Activated T-cell treated with anti-CD3 and anti-CD28 coated beads, Interleukin-2, amount 50 U/mL, for 48 hours (primary cell): ENCODE measurements around the gene GDF7.

Experiments used
- DNase-seq, 2 experiments: peaks; one replicate each; pipeline ENCODE4 v3.0.0-alpha.2; 2020

The GDF7 gene

DNA sequence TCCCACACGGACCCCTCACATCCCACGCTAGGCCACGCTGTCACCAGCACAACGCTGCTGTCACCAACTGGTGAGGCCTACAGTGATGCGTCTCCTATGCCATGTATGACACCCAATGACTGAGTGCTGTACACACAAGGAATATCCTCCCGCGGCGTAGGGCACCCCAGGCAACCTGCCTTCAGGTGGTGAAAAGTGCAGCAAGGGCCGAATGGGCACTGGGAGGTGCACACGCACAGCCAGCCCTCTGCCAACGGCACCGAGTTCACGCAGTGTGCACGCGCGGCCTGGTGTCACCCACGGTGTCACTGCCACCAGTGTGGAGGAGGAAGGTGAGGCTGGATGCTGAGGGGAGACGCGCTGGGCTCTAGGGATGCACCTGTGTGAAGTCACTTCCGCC, 20.5 kb upstream of the GDF7 start:
- no peak for DNase-seq

DNA sequence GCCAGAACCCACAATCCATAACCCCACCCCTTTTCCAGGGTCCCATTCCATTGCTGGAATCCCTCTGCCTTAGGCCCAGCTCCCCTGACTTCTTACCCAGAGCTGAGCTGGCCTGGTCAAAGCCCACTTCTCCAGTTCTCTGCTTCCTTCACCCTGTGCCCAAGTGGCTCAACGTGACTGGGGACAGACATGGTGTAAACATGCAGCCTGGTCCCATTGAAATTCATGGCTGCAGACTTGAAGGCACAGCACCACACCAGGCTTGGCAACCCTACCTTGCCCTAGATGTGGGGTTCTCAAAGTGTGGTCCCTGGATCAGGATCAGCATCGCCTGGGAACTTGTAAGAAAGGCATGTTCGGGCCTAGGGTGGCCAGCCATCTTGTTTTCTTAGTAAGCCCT, 19.7 kb upstream of the GDF7 start:
- no peak for DNase-seq

DNA sequence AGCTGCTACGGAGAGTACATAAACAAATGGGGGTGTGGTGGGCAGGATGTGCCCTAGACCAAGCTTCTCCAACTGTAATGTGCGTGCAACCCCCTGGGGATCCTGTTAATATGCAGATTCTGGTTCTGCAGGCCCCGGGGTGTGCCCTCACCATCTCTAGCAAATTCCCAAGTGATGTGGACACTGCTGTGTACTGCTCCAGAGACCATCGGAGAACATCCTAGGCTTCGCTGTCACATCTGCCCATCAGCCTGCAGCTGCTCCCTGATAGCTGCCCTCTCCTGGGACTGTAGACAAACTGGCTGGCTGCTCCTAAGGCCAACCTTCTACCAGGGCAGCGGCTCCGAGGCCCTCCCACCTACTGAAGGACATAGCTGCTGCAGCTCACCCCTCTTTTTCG, 19.2 kb upstream of the GDF7 start:
- DNase-seq: no peak

DNA sequence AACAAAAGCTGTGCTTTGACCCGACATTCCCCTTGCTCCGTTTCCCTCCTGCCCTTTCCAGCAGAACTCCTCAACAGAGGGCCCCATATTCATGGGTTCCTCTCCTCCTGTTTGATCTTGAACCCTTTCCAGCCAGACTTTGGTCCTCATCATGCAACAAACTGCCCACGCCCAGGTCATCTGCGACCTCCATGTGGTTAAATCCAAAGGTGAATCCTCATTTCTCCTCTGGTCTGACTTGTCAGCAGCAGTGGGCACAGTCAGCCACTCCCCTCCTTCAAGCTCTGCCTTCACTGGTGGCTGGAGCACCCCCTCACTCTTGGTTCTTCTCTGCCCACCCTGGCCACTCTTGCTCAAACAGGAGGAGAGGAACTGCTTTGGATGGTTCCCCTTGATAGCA, 18.7 kb upstream of the GDF7 start:
- no peak for DNase-seq

DNA sequence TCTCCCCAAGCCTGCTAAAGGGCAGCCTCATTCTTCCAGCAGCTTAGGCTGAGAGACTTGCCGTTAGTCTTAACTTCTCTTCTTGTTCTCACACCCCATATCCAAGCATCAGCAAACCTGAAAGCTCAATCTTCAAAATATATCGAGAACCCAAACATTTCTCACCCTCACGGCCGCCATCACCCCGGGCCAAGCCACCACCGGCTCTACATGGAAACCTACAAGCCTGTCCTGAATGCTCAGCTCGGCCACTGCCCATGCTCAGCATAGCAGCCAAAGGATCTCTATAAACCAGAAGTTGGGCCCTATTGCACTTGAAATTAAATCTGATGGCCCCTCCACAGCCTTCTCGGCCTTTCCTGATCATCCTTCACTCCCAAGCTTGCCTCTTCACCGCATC, 18.1 kb upstream of the GDF7 start:
- no peak for DNase-seq

DNA sequence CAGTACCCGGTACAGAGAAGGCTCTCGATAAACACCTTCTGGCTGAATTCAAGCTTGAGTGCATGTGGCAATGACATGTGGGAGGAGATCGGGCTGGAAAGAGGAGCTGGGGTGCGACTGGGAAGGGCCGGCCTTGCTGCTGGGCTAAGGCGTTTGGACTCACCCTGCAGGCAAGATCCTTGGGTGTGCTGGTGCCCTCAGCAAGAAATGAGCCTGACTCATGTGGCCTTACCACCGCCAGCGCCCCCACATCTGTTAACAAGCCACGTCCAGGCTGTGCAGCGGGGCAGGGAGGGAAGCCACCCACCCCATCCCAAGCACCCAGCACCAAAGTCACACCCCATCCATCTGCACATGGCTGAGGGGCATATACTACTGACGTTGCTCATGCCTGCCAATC, 17.4 kb upstream of the GDF7 start:
- peak in 1 of 2 experiments; percentile 24 for DNase-seq

DNA sequence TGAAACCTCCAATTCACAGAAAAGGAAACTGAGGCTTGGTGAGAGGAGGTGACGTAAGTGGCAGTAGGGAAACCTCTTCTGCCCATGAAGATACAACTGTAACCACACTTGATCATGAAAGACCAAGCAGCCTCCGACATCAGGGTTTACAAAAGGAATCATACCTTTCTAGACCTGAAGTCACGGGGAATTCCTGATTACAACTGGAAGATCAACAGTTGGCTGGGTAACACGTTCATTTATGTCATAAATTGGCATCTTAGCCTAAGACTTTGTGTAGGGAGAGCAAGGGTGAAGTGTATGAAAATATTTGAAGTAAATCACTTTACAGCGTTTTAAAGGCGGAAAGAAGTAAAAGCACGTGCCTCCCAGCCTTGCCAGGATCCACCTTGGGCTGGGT, 17.0 kb upstream of the GDF7 start:
- DNase-seq: no peak

DNA sequence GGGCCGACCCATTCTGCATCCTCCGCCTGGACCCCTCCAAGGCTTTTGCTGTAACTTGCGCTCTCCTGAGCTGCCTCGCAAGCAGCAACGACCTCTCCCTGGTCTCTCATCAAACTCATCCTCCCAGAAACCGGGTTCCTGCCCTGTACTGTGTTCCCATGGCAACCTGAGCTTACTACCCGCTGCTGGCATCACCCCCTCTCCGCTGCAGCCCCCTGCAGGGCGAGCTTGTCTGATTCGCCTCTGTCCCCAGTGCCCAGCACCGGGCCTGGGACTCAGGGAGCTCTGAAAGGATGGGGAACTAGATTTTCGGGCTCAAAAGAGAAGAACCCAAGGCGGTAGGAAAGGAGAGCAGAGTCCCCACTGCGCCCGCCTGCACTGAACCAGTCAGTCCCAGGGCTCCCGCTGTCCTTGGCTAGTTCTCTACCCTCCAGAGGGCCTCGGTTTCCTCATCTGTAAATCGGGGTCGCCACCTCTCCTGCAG, 16.5 kb upstream of the GDF7 start:
- no peak for DNase-seq

DNA sequence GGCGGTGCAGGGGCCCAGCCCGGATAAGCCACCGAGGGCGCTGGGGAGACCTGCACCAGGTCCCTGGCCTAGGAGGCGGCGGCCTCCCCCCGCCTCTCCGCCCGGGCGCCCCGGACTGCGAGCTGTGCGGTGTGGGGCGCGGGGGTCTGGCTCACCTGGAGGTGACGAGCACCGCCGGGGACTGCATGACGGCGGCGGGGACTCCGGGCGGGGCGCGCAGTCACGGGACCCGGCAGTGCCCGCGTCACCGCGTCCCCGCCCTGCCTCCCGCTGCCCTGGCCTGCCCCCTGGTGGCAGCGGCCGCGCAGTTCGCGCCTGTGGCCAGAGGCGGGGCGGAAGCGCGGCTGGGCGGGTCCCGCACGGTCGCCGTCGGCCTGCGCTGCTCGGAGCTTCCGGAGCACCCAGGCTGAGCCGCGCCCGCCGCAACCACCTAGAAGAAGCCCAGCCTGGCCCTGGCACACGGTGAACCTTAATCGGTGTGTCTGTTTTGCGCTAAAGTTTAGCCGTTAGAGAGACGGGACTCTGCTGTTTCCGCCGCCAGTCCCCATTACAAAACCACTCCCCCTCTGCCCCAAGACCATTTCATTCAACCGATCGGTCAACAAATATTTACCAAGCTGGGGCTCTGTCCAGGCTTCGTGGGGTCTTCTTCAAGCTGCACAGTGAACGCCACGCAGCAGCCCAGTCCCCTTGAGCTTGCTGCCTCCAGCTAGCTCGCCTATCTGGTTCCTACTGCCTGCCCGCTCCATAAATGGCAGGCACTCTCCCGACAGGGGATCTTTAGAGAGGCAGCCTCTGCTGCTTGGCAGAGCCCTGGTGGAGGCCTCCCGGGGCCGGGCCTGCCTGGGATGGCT, 15.8 kb upstream of the GDF7 start, which contains the start of gene HS1BP3:
Gene HS1BP3 (minus strand): TSS at position 222 of the 854 bp plus-strand sequence. CDS start 35 bp downstream, at position 187.
- peak; percentile 88 to 94 for DNase-seq

DNA sequence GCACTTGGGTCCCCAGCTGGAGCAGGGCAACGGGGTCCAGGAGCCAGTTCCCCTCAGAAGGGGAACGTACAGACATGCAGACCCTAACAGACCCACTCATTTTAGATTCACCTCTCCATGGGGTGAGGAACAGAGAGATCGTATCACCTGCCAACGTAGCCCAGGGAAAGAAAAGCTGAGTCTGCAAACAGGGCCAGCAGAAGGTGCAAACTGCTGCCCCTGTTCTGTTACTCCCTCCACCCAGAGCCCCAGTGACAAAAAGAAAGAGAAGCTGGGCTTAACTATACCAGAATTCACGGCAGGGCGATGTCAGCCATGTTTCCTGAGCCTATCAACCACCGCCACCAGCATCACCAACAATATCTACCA, 15.2 kb upstream of the GDF7 start:
- no peak for DNase-seq

DNA sequence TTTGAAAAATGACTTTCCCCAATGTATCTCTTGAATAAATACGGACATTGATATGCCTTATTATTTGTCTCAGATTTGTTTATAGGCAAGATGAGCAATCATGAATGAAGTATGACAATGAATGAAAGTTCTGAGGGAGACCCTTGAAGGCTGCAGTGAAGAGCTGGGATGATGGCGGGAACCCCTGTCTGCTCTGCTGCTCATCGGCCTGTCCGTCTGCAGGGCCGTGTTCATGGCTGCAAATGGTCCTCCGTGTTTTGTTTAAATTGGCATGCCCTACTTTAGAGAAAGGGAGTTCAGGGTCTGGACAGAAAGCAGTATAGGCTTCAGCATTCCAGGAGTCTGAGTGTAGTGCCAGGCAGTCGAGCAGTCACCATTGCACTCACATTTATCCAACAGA, 14.8 kb upstream of the GDF7 start:
- DNase-seq: no peak

DNA sequence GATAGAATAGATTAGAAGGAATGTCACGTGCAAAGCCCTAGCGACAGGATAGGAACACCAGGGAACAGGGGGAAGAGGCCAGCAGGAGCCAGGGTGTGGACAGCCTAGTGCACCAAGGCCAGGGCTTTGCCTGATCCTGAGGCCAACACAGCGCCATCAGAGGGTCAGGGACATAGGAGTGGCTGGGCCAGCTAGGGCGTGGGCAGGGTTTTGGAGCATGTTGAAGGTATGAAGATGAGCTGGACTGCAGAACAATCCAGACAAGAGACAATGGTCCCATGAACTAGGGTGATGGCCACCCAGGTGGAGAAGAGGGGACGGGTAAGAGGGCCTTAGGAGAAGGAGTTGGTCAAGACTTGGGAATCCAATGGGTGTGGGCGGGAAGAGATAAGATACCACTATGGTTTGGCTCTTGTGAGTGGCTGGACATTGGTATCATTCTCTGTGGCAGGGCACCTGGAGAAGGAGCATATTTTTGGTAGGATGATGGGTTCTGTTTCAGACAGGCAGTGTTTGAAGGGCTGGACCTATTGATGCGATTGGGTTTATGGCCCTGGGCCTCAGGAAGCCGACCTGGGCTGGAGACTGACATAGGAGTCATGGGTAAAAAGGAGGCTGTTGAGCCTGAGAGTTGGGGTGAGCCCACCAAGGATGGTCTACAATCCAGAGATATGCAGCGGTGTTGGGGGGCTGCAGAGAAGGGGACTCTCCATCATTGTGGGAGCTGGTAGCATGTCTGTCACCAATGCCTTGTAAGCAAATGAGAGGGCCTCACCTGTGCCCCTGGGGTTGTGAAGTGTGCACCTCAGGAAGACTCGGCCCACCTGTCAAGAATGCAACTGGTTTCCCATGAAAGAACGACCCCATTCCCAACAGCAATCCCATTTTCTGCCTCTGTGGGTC, 14.0 kb upstream of the GDF7 start:
- DNase-seq: no peak

DNA sequence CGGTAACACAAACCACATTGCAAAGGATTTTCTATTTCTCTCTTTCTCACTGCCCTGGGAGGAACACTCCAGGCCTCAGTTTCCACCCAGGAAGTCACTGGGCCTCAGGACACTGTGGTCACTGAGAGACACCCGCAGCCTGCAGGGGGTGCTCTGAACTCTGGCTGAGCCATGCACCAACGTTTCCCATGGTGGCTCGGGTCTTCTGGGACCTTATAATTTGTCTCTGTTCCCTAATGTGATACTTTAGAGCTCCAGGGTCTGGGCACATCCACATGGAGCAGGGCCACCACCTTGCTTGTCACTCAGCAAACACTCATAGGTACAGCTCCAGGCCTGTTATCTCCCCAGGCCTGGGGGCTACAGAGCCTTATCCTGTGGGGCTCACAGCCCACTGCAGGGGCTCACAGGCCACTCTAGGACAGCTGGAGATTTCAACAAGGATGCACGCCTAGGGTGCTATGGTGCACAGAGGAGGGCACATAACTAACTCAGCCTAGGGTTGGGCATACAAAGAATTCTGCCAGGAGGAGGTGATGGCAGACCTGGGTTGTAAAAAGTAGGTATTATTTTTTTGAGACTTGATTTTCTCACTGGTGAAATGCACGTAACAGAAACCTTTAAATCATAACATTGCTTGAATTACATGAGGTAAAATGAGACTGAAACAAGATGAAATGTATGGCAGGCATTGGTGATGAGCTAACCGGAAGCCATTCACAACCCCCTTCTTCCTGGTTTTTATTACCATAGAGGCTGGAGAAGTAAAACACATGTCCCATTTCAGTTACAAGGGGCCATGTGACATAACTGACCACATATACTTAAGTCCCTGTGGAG, 13.0 kb upstream of the GDF7 start:
- no peak for DNase-seq

DNA sequence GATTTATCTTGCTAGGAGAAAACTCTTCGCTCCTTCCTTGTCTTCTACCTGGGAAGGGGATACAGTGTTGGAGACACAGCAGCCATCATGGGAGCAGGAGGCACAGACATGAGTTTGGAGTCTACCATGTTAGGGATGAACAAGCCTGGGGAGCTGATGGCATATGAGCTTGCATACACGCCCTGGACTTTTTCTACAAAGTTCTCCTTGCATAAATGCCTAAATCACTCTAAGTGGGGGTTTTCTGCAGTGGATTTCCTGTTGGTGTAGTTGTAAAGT, 12.5 kb upstream of the GDF7 start:
- no peak for DNase-seq

DNA sequence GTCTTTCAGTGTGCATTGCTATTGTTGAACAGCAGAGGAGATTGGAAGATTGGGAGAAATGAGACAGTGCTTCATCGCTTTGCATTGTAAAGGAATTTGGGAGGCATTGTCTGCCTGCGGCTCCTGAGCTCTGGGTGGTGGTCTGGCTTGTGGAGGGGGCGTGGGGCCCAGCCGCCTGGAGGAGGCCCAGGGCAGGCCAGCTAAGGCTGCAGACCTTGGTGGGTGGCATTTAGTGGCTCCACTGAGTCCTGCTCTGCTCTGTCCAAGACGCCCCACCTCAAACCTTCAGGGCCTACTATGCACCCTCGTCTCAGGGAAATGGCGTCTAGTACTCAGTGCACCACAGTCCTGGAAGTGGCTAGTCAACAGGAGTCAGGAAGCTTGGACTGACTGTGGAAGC, 10.4 kb upstream of the GDF7 start:
- no peak for DNase-seq

DNA sequence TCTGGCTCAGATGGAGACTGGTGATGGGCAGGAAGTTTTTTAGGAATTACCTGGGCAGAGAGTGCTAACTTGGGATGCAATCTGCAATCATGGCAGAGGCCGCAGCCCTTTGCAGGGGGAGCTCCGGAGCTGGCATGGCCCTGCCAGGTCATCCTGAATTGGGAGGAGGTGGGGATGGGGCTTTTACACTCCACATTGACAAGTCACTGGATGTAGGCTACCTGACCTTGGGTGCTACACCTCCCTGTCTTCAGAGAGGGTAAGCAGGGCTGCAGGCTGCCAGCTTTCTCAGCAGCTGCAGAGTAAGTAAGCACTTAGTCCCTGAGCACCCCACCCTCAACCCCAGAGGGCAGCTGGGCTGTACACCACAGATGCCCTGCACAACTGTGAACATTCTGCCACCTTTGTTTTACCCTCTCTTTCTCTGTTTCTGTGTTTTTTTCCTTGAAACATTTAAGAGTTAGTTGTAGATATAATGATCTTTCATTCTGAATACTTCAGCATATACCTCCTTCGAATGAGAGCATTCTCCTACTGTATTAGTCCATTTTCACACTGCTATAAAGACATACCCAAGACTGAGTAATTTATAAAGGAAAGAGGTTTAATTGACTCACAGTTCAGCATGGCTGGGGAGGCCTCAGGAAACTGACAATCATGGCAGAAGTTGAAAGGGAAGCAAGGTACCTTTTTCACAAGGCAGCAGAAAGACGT, 9.3 kb upstream of the GDF7 start:
- no peak for DNase-seq

DNA sequence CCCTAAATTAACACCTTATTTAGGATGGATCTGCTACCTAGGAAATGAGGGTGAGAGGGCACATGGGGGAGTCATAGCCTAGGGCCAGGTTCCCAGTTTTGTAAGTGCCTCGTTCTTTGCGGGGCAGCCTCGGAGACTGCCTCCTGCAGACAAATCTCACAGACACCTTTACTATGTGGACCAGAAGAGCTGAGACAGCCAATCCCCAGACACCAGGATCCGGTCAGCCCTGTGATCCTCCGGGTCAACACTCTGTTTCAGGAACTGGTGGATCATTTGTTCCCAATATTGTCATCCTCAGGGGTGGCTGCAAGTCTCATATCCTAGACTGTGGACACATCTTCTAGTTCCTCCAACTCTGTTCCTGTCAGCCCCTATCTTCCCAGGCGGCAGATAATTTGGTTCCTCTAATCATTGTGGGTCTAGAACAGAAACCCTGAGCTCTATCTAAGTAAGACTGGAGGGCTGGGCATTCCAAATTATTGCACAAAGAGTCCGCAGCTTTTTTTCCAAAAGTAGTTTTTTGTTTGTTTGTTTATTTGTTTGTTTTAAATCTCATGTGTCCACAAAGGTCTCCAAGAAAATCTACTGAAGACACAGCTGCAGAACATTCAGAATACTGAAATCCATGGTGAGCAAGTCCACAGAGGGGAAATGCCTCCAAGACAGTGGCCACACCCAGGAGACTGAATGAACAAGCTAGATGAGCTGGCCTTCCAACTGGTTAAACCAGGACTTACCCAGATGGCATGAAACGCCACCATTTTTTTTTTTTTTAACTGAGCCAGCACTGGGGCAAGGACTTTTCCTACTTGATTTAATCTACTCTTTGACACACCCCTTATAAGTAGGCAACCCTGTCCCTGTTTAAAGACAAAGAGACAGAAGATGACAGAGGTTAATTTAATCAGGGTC, 6.2 kb upstream of the GDF7 start:
- DNase-seq: no peak

DNA sequence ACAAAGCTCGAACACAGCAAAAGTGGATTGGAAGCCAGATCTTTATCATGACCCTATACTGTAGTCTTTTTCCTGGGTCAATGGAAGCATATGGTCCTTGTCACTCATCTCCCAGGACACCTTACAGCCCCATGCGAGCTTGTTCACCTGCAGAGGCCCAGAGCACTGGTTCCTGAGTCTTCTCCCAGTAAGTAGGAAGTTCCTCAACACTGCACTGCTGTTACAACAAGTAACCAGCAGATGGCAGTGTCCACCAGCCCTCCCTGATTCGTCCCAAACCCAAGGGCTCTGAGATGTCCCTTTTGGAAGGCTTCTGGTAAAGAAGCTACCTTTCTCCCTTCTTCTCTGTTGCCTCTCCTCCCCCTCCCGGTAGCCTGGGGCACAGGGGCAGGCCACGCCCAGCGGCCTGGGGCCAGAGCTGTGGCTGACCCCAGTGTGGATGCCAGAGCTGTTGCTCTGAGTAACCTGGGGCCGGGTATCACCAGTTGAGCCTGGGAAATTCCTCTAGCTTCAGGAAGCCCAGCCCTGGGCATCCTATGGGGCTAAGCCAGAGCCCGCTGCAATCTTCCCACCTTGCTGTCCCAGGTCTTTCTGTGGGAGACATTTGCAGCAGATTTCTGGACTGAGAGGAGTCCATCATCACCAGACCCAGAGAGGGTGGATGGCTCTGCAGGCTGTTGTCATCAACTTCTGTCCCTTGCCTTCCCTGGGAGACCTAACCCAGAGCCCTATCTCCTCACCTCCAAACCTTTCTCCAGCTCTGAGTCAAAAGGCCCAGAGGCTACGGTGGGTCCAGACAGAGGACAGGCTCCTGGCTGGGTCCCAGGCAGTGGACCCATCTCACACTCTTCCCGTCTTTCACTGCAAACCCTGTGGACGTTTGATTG, 5.3 kb upstream of the GDF7 start:
- DNase-seq: peak; percentile 75 to 79

DNA sequence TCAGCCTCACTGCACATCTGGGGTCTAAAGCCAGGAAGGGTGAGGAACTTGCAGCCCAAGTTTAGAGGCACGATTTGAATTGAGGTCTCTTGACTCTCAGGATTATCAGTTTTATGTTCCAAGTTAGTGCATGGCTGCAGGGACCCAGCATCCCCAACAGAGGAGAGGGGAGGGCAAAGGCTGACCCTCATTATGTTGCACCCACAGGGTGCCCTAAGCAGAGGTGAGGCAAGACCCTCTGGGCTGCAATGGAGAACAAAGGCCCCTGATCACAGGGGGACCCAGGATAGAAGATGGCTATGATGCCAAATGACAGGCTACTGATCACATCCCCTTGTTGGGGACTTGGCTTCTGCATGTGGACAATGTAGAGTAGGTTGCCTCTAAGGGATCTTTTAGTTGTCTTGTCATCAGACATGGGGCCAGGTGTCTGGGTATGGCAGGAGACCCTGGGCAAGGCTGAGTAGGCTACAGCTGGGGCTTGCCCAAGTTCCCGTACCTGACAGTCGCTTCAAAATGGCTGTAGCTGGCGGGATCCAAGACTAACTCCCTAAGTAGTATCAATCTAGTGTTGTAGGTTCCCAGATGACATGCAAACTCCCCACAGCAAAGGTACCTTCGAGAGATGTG, 4.5 kb upstream of the GDF7 start:
- no peak for DNase-seq
